GM21825 (cell line): ENCODE measurements around the gene GGT1.
"Not testable (repeated sequence)": the region's sequence is repeated elsewhere in the genome, so short reads cannot be mapped to it uniquely, and the experiment has no call there.

Experiments used
- ATAC-seq: cut with Tn5 transposase; IDR thresholded peaks from one replicate; pipeline ENCODE4 v1.9.1; 2021; ENCODE audit warnings: mild to moderate bottlenecking, moderate library complexity; ENCODE audit not compliant: unreplicated experiment

The GGT1 gene

DNA sequence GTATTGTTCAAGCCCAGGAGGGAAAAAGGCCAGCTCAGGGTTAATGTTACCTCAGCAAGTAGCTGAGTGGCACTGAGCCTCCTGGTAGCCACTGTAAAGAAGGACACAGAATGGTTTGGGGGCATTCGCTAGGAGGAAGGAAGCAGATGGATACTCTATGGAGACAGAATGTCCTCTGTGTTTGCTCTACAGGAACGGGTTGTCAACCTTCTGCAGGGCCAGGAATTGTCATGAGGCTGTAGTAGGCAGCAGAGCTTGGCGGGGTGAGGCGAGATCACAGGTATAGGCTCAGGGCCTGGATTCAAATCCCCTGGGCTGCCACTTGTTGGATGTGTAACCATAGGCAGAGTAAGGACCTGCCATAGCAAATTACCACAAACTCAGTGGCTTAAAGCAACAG lies 7.1 kb upstream of the GGT1 start:
- no peak for ATAC-seq

DNA sequence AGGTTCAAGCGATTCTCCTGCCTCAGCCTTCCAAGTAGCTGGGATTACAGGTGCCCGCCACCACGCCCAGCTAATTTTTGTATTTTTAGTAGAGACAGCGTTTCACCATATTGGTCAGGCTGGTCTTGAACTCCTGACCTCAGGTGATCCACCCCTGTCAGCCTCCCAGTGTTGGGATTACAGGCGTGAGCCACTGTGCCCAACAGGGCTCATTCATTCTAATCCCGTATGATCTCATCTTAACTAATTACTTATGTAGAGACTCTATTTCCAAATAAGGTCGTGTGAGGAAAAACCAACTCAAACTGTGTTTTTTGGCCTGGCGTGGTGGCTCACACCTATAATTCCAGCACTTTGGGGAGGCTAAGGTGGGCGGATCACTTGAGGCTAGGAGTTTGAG lies 5.9 kb upstream of the GGT1 start:
- ATAC-seq: not testable (repeated sequence)

DNA sequence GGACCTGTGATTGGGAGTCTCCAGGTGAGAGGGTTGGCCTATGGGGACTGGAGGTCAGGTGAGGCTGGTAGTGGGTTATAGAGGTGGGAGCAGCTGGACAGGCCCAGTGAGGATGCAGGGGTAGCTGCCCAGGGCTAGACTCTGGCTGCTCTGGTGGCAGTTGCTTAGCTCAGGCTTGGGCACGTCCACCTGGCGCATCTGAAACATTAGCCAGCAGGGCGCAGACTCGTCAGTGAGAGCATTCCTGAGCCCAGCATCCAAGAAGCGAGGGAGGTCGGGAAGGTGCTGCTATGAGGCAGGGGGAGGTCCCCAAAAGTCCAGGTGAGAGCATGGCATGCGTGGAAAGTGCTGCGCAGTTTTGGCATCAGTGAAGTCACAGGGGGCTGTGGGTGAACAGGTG lies 3.5 kb upstream of the GGT1 start:
- ATAC-seq: no peak

DNA sequence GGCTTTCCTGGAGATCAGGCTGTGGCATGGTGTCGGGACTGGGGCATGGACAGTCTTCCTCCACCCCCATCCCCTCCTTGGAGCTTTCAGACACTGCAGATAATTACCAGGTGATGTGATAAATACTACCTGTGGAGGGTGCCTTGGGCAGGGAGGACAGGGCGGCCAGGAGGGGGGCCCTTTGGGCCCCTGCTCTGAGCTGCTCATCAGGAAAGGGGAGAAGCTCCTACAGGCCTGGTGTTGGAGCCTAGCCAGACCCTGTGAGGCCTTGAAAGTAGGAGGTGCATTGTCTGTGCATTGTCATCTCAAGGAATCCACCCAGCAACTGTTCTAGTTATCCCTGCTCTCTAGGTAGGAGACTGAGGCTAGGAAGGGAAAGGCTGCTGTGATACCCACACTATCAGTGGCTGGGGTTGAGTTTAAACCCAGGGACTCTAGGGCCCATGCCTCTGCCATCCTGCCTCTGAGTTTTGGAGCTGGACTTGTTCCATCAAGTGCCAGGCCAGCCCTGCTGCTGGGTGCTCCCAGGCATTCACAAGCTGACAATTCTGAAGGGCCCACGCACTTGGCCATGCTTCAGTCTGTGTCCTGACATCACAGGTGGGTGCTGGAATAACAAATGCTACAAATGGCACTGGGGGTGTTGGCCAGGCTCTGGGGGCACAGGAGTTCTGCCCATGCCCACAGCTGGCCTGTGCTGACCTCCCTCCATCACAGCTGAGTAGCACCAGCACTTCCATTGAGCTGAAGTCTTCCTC lies 2.9 kb upstream of the GGT1 start:
- not testable (repeated sequence) for ATAC-seq

DNA sequence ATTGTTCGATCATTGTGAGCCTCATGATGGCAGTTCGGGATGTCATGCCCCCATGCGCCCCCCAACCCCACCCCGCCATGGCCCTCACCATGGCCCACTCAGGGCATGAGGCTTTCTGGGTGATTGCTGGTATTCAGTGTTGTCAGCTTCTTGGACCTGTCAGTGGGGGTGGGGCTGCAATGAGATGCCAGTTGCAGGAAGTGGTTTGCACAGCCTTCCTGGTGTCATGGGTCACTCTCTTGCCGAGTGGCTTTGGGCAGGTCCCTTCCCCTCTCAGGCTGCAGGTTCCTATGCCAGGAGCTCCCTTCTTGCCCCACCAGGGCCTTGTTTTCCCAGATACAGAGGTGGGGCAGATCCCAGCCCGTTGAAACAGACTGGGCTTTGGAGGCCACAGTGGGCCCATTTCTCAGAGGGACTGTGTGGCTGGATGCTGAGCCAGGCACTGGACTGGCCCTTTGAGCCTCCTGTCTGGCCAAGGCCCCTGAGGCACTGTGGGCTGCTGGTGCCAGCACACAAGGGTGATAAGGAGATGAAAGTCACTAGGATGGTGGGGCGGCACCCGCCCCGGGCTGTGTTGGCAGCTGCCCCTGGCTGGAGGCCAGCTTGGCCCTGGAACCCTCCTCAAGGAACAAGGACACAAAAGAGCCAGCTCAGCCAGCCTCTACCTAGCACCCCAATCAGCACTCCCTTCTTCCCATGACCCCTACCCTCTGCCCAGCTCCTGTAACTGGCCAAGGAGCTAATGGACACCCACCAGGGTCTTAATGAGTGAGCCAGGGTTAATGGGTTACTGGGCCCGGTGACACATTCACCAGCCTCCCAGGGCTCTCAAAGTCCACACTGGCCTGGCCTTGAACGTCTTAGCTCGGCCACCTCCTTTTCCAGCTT lies 1.5 kb upstream of the GGT1 start:
- ATAC-seq: no peak

DNA sequence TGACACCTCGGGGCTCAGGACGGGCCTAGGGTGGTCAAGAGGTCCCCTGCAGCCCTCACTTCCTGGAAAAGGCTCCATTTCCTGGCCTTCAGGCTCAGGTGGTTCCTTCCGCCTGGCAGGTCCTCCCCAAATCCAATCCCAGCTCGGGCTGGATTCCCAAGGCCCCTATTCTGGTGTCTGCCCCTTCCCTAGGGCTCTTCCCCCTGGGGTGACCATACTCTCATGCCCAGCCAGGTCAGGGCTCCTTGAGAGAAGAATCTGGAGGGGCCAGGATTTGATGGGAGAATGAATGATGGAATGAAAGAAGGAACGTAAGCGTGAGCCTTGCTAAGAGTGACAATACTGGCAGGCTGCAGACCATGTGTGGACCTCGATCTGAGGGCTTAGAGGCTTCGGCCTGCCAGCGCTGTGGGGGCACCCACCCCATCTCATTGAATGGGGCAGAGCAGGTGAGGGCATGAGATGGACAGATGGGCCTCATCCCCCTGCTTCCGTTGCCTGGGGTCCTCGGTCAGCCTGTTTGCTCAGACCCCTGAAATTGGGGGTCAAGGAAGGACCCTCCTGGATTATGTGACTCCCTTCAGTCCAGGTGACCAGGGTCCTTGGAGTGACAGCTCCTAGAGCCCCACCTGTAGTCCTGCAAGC lies 766 bp upstream of the GGT1 start:
- not testable (repeated sequence) for ATAC-seq

DNA sequence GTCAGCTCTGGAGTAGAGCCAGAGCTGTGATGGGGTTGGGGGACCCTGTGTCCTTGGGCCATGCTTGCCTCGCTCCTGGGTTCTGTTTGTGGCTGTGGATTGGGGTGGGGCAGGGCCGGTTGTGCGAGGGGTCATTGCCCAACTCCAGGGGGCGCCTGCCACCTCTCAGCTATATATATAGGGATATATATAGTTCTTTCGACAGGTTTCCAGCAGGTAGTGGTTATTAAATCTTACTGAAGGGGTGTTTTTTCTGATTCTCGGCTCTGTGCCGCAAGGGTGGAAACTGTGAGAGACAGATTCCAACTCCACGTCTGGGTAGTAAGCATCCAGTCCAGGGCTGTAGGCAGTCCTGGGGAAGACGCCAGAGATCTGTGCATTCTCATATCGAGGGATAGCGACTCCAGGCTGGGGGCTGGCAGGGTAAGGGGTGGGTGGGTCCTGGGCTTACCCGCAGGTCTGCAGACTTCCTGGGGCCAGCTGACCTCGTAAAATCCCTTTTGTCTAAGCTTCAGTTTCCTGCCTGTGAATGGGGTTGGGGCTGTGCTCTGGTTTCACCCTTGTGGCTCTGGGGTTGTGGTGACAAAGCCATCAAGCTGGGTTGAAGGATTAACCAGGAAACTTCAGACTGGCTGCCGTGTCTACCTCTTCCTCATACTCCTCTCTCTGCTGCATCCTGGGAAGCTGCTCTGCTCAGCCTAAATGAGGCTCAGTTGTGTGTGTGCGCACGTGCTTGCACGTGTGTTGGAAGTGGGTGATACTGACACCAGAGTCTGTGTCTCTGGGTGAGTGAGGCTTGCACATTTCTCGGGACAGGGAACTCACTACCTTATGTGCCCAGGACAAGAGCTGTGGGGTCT lies 1.0 kb downstream of the GGT1 start:
- not testable (repeated sequence) for ATAC-seq

DNA sequence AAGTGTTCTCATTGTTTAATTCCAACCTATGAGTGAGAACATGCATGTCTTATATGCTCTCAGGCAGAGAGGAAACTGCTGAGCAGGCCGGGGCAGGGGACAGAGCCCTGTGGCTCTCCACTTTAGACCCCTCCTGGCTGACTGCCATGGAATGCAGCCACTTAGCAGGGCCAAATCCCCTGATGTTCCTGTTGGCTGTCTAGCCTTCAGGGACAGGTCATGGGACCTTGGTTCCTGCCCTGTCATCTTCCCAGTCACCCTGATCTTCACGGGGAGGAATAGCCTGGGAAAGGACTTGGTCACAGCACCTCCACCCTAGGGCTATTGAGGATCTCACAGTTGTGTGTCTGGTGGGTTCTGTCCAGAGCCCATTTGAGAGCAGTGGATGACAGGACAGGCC lies 3.3 kb downstream of the GGT1 start:
- not testable (repeated sequence) for ATAC-seq

DNA sequence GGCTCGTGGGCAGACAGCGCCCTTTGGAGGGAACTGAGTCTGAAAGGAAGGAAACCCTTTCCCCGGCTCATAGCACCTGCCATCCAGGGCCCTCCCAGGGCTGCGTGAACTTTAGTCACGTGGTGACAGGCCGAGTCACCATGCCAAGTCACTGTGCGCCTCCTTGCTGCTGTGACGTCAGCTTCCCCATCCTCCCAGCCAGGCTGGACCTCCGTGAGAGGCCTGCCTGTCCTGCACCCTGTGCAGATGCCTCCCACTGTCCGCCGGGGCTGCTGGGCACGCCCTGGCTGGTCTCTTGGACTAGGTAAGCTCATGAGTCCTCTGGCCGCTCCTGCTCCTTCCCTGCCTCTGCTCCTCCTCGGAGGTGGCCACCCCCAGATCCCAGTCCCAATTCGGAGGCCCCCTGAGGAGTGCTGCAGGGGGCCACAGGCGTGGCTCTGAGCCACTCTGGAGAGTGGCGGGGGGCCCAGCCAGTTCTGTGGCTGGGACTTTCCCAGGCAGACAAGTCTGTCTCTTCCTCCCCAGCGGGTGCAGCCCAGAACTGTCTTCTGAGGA lies 4.5 kb downstream of the GGT1 start:
- not testable (repeated sequence) for ATAC-seq

DNA sequence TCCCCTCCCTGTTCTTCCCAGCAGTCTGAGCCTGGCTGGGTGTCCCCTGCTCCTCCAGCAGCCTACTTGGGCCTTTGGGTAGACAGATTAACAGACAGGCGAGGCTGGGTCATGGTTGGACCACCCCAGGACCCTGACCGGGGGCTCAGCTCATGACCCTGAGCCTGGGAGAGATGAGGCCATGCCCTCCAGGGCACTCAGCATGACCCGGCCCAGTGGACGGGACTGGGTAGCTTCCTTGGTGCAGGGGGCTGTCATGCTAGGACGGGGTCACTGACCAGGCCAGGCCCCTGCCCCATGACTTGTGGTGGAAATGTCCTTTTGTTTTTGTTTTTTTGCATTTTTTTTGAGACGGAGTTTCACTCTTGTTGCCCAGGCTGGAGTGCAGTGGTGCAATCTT lies 5.3 kb downstream of the GGT1 start:
- not testable (repeated sequence) for ATAC-seq

DNA sequence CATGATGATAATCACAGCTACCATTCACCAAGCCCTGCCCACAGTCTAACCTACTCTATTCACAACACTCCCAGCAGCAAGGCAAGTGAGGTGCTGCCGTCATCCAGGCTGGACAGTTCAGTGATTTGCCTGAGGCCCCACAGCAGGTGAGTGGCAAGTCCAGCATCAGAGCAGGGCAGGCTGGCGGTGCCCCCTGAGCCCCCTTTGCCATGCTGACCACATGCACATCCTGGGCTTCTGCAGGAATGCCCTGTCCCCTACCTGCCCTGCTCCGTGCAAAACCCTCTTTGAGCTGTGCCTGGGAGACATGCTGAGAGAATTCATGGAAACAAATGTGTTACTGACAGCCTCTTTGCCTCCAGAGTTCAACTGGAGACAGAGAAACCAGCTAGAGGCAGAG lies 6.9 kb downstream of the GGT1 start:
- not testable (repeated sequence) for ATAC-seq

DNA sequence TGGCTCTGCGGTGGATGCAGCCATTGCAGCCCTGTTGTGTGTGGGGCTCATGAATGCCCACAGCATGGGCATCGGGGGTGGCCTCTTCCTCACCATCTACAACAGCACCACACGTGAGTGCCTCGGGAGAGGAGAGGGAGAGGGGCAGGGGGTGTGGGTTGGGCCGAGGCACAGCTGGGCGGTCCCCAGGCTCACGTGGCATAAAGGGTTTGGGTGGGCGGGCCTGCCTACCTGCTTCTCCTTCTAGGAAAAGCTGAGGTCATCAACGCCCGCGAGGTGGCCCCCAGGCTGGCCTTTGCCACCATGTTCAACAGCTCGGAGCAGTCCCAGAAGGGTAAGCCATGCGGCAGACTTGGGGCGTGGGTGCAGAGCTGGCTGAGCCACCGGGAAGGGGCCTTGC lies 11.8 kb downstream of the GGT1 start:
- not testable (repeated sequence) for ATAC-seq

DNA sequence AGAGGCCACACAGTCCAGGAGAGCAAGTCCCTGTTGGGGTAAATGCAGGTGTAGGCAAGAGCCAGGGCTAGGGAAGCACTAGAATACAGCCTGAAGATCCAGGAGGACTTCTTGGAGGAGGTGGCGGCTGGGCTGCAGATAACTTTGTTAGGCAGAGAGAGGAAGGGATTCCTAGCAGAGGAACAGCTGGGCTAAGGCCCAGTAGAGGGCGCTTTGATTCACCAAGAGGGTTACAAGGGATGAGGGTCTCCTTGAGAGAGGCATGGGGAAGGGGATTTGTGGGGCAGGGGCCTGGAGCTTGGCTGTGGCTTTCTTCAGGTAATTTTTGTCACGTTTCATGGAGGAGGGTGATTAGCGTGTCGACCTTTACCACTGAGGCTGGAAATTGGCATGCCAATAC lies 18.3 kb downstream of the GGT1 start:
- not testable (repeated sequence) for ATAC-seq

DNA sequence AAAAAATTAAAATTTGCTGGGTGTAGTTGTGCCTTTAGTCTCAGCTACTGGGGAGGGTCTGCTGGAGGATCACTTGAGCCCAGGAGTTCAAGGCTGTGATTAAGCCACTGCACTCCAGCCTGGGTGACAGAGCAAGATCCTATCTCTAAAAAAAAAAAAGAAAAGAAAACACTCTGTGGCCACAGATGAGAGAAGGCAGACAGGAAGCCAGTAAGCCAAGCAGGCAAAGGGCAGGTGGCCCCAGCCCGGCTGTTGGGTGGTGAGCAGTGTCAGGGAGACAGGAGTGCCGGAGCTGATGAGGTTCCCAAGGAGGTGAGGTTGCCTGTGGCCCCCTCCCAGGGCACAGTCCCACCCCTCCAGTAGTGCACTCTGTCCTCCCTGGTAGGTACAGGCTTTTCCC lies 19.6 kb downstream of the GGT1 start:
- not testable (repeated sequence) for ATAC-seq

DNA sequence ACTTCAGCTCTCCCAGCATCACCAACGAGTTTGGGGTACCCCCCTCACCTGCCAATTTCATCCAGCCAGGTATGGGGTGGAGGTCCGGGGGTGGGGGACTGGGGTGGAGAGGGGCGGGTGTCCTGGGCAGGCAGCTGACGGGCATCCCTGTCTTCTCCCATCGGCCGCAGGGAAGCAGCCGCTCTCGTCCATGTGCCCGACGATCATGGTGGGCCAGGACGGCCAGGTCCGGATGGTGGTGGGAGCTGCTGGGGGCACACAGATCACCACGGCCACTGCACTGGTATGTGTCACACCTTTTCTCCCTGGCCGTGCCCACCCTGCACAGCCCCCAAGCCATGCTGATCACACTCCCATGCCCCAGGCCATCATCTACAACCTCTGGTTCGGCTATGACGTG lies 24.9 kb downstream of the GGT1 start:
- ATAC-seq: not testable (repeated sequence)

DNA sequence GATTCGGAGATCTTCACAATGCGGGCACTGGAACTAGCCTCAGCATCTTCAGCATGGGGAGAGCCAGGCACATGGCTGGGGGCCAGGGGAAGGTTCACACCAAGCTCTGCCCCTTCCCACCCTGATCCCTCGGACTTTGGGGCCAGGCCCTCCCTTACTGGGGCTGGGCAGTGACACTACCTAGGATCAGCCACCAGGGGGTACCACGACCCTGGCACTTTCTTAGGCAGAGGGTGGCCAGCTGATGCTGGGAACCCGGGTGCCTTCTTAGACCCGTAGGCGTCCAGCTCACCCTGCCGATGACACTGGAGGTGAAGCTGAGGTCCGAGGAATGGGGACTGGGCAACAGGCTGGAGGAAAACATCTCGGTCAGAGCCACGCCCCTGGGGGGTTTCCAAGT lies 26.1 kb downstream of the GGT1 start:
- ATAC-seq: not testable (repeated sequence)

DNA sequence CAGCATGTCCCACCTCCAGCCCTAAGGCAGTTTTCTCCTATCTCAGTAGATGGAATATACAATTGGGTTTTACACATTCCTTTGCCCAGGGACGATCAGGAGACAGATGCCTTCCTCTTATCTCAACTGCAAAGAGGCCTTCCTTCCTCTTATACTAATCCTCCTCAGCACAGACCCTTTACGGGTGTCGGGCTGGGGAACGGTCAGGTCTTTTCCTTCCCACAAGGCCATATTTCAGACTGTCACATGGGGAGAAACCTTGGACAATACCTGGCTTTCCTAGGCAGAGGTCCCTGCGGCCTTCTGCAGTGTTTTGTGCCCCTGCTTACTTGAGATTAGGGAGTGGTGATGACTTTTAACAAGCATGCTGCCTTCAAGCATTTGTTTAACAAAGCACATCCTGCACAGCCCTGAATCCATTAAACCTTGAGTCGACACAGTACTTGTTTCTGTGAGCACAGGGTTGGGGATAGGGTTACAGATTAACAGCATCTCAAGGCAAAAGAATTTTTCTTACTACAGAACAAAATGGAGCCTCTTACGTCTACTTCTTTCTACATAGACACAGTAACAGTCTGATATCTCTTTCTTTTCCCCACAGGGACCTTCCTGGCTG lies 27.9 kb downstream of the GGT1 start:
- not testable (repeated sequence) for ATAC-seq

DNA sequence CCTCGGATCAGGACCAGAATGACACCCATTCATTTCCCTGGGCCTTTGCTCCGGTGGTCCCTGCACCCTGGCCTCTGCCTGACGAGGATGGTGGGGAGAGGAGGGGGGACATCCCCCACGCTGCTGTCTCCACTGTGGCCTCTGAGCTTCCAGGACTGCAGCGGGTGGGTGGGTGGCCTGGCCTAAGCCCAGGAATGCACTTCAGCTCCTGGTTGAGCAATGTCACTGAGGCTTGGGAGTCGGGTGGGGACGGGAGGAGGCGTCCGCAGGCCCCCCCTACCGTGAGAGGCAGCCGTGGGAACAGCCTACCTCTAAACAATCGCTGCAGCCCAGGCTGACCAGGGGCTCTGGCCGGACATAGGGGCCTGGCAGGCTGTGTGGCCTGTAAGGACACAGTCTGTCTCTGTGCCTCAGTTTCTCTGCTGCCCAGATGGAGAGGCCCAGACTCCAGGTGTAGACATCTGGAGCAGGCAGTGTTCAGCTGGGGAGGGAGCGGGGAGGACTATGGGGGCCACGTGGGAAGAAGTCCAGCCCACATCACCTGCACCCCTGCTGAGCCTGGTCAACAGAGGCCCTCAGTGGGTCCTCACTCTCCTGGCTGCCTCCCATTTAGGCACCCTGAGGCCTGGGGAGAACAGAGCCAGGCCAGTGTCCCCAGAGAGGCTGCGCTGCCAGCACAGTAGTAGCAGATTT lies 28.6 kb downstream of the GGT1 start:
- ATAC-seq: not testable (repeated sequence)

DNA sequence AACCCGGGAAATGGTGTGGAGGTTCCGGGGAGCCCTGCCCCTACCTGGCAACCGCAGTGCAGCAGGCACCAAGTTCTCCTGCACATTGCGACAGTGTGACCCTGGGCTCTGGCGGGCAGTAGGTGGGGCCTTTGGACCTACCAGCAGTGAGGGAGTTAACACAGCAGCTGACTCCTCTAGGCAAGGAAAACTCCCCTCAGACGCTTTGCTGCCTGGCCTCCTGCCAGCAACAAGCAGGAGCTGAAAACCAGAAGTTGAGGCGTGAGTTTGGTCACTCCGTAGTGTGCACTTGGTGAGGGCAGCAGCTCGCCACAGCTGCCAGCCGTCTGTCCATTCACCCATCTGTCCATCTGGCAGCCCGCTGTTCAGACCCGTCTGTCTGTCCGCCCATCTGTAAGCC lies 29.6 kb downstream of the GGT1 start:
- ATAC-seq: not testable (repeated sequence)
